ENCODE results near the gene AKR7A3.

Gene AKR7A3

GRCh38 chr1:19251305-19252196, 37.0 kb downstream of the AKR7A3 start, which contains the start of the genes EMC1 and MRTO4:
Gene EMC1, minus strand, starts transcription at chr1:19251524. Its CDS starts 15 bp downstream, at chr1:19251509.
Gene MRTO4, plus strand, starts transcription at chr1:19251805. Its CDS starts 31 bp downstream, at chr1:19251836.
- peak; percentile 57 for DNase-seq (ENCODE audit: low read depth)

GRCh38 chr1:19250629-19251304, 37.8 kb downstream of the AKR7A3 start:
- no peak for DNase-seq (ENCODE audit: low read depth)

GRCh38 chr1:19240673-19241538, 47.7 kb downstream of the AKR7A3 start:
- DNase-seq (ENCODE audit: low read depth) = peak; percentile 47

- DNase-seq (ENCODE audit: low read depth) = no peak
Measured at GRCh38 chr1:19239876-19240275, 48.7 kb downstream of the AKR7A3 start.

- no peak for DNase-seq (ENCODE audit: low read depth)
Measured at GRCh38 chr1:19234224-19234623, 54.3 kb downstream of the AKR7A3 start.
